ENCODE data around the gene RTN4. TPM values are rescaled to one million over a fixed set of nuclear protein-coding genes. Genes with fewer than 3 reads are reported as not detected.

RTN4 gene
- total RNA-seq (84.2 TPM), polyA plus RNA-seq (100 to 1,000 TPM in 3 of 4 donors, 10 to 100 TPM in 1; 98.0 to 151 (median 111) TPM)

DNA sequence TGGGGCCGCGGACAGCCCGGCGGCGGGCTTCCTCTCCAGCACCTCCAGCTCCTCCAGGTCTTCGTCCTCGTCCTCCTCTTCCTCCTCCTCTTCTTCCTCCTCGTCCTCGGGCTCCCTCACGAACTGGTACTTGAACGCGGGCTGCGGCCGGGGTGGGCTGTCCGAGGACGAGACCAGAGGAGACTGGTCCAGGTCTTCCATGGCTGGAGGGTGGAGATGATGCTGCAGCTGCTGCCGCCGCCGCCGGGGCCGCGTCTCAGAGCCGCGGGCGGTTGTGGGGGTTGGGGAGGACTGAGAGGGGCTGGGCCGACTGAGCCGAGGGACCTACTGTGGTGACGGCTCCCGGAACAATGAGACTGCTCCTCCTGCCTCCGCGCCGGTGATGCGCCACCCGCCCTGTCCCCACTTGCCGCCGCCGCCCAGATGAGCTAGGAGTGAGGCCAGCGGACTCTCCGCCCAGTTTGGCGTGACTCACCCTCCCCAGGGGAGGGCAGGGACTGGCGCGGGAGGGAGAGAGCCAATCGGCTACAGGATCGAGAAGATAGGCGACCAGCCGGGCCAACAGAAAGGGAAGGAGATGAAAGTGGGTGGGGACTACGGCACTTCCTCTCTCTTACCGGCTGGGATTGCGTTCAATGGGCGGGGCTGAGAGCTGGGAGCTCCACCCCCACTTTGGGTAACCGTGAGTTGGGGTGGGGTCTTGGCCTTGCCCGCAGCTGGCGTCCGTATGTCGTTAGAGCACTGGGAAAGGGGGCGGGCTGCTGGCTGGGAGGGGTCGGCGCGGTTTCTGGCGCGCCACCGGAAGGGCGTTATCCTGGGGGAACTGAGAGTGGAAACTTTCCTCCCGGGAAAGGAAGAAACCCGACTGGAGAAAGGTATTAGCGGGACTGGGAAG, at the start of gene RTN4:
Gene RTN4, minus strand, starts transcription at position 352 of the 895 bp plus-strand sequence. Its CDS starts 151 bp downstream, at position 201.
- H3K27me3 ChIP-seq (ENCODE audit: control insufficient read depth, insufficient read depth, low read length): no peaks in the 10 kb centered on the region
- peaks cover 67% of the 10 kb centered on the region for H3K4me1 ChIP-seq (ENCODE audit: control insufficient read depth, insufficient read depth, low read length, poor library complexity, severe bottlenecking)
- H3K27ac ChIP-seq (ENCODE audit: insufficient read depth, low read length, poor library complexity, severe bottlenecking): peak within 1 kb of the TSS; percentile 92
- peak; percentile 97 to 100 (median 98) for DNase-seq
- Mint-ChIP-seq H3K4me3 (peak within 1 kb of the TSS; percentile 97 to 100 (median 99)), H3K27ac (peak within 1 kb of the TSS; percentile 99 to 100 (median 99)), H3K36me3 (peaks cover under 1% of the 10 kb centered on the region), H3K27me3 (no peaks in the 10 kb centered on the region), H3K9me3 (no peaks in the 10 kb centered on the region), H3K4me1 (peaks cover 41 to 71% (median 47%) of the 10 kb centered on the region in 4 donors)
- peak within 1 kb of the TSS; percentile 95 for H3K4me3 ChIP-seq (ENCODE audit: low read depth, low read length)
- peak; percentile 92 to 93 for ATAC-seq (ENCODE audit: low read depth in 2 of 2)
- no peaks in the 10 kb centered on the region for H3K36me3 ChIP-seq (ENCODE audit: control insufficient read depth, insufficient read depth, low read length)
- no peaks in the 10 kb centered on the region for H3K9me3 ChIP-seq (ENCODE audit: control insufficient read depth in 2 of 2, low read length in 2 of 2)

DNA sequence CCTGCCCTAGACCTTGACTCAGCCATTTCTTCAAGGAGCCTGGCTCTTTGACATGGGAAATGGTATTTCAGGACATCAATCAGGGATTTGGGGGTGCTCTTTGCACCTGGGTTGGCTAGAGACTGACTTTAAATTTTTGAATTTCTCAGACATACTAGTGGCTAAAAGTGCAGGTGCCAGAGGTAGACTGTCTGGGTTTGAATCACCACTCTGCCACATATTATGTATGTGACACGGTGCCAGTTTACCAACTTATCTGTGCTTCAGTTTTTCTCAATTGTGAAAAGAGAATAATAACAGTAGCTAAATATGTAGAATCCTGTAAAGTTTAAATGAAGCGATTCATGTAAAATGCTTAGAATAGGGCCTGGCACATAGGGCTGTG, 49.2 kb upstream of the RTN4 start:
- Histone ChIP-seq H3K36me3 (ENCODE audit: control insufficient read depth, insufficient read depth, low read length) (no peaks in the 10 kb centered on the region), H3K4me3 (ENCODE audit: low read depth, low read length) (no peak overlapping the region), H3K27ac (ENCODE audit: insufficient read depth, low read length, poor library complexity, severe bottlenecking) (no peak overlapping the region), H3K27me3 (ENCODE audit: control insufficient read depth, insufficient read depth, low read length) (no peaks in the 10 kb centered on the region), H3K9me3 (ENCODE audit: control insufficient read depth in 2 of 2, low read length in 2 of 2) (no peaks in the 10 kb centered on the region), H3K4me1 (ENCODE audit: control insufficient read depth, insufficient read depth, low read length, poor library complexity, severe bottlenecking) (no peaks in the 10 kb centered on the region)
- peaks cover 0 to 5% (median under 1%) of the 10 kb centered on the region in 4 donors for H3K4me1 Mint-ChIP-seq
- H3K27ac Mint-ChIP-seq: no peak overlapping the region
- no peaks in the 10 kb centered on the region for H3K36me3 Mint-ChIP-seq
- no peaks in the 10 kb centered on the region for H3K27me3 Mint-ChIP-seq
- no peak overlapping the region for H3K4me3 Mint-ChIP-seq
- DNase-seq (no peak), ATAC-seq (ENCODE audit: low read depth in 2 of 2) (no peak)
- H3K9me3 Mint-ChIP-seq: no peaks in the 10 kb centered on the region

DNA sequence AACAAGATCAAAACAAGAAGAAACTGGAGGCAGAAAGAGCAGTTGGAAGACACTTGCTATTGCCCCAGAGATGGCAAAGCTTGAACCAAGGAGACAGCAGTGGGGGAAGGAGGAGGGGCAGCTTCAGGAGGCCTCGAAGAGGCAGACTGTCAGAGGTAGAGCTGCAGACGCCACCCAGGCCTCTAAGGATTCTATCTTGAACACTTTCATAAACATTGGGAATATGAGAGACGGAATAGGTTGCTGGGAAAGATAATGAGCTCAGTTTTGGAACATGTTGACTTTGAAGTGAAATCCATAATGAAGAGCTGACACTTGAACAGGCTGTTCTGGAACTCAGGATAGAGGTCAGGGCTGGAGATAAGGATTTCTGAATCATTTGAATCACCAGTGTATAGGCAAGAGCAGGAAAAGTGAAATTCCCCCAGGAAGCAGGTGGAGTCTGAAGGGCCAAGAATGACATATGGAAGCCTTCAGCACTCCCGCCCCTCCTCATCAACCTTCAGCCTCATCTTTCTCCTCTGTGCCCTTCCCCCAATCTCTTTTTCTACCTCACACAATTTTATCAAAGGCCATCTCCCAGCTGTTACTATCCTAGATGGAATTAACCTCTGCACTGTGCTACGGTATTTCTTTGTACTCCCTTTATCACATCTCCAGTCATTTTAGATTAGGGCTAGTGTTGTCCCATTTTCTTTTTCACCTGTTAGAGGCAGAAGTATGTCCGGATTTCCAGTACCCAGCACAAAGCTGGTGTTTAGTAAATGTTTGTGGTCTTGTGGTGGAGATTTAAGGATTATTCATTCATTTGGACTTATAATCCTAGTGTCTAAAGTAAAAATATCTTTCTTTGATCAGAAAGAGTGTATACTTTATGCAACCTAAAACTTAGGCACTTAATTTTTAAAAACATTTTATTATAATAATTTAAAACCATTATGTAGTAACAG, 47.5 kb upstream of the RTN4 start:
- DNase-seq: no peak
- Histone ChIP-seq H3K27me3 (ENCODE audit: control insufficient read depth, insufficient read depth, low read length) (no peaks in the 10 kb centered on the region), H3K36me3 (ENCODE audit: control insufficient read depth, insufficient read depth, low read length) (no peaks in the 10 kb centered on the region), H3K27ac (ENCODE audit: insufficient read depth, low read length, poor library complexity, severe bottlenecking) (no peak overlapping the region), H3K4me3 (ENCODE audit: low read depth, low read length) (no peak overlapping the region), H3K9me3 (ENCODE audit: control insufficient read depth in 2 of 2, low read length in 2 of 2) (no peaks in the 10 kb centered on the region), H3K4me1 (ENCODE audit: control insufficient read depth, insufficient read depth, low read length, poor library complexity, severe bottlenecking) (peaks cover under 1% of the 10 kb centered on the region)
- H3K4me3 Mint-ChIP-seq: no peak overlapping the region
- H3K27ac Mint-ChIP-seq: no peak overlapping the region
- no peaks in the 10 kb centered on the region for H3K27me3 Mint-ChIP-seq
- no peaks in the 10 kb centered on the region for H3K36me3 Mint-ChIP-seq
- H3K4me1 Mint-ChIP-seq: peaks cover 6 to 8% (median 7%) of the 10 kb centered on the region in 4 donors
- ATAC-seq (ENCODE audit: low read depth in 2 of 2): no peak
- no peaks in the 10 kb centered on the region for H3K9me3 Mint-ChIP-seq

DNA sequence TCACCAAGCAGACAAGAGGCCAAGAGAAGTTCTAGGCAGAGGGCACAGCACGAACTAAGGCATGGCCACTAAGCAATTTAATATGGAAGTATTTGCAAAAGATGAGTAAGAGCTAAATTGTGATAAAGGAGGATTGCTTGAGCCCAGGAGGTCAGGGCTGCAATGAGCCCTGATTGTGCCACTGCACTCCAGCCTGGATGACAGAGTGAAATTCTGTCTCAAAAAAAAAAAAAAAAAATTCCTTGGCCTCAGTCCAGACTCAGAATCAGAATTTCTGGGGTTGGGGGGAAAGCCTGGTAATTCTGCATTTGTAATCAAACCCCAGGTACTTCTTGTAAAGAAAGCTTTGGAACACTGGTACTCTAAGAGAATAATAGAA, 46.8 kb upstream of the RTN4 start:
- no peak overlapping the region for H3K27ac ChIP-seq (ENCODE audit: insufficient read depth, low read length, poor library complexity, severe bottlenecking)

DNA sequence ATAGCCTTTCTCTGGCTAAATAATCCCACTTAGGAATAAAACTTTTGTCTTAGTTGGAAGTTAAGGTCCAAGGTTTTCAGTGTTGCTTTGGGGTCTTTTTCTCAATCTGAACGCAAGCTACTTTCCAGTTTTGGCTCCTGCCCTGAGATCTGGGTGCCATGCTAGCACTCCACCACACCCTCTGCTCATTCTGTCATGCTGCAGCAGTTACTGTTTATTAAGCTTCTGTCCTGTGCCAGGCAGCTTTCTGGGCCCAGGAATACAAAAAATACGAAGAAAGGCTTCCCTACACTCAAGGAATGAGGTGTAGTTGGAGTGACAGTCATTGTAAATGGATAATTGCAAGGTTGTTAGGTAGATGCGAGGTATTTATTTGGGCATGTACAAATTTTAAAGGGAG, 46.3 kb upstream of the RTN4 start:
- Mint-ChIP-seq H3K27ac (no peak overlapping the region), H3K4me1 (peaks cover 6 to 18% (median 11%) of the 10 kb centered on the region in 4 donors), H3K27me3 (no peaks in the 10 kb centered on the region), H3K36me3 (no peaks in the 10 kb centered on the region), H3K9me3 (no peaks in the 10 kb centered on the region), H3K4me3 (no peak overlapping the region)
- H3K27ac ChIP-seq (ENCODE audit: insufficient read depth, low read length, poor library complexity, severe bottlenecking): no peak overlapping the region
- H3K36me3 ChIP-seq (ENCODE audit: control insufficient read depth, insufficient read depth, low read length): no peaks in the 10 kb centered on the region
- ATAC-seq (ENCODE audit: low read depth in 2 of 2) (no peak), DNase-seq (no peak)
- H3K9me3 ChIP-seq (ENCODE audit: control insufficient read depth in 2 of 2, low read length in 2 of 2): no peaks in the 10 kb centered on the region
- no peak overlapping the region for H3K4me3 ChIP-seq (ENCODE audit: low read depth, low read length)
- H3K27me3 ChIP-seq (ENCODE audit: control insufficient read depth, insufficient read depth, low read length): no peaks in the 10 kb centered on the region
- H3K4me1 ChIP-seq (ENCODE audit: control insufficient read depth, insufficient read depth, low read length, poor library complexity, severe bottlenecking): peaks cover 7% of the 10 kb centered on the region

More for the DNA sequence above, 46.8 kb upstream of the RTN4 start:
- Histone ChIP-seq H3K9me3 (ENCODE audit: control insufficient read depth in 2 of 2, low read length in 2 of 2) (no peaks in the 10 kb centered on the region), H3K4me1 (ENCODE audit: control insufficient read depth, insufficient read depth, low read length, poor library complexity, severe bottlenecking) (peaks cover 7% of the 10 kb centered on the region), H3K27me3 (ENCODE audit: control insufficient read depth, insufficient read depth, low read length) (no peaks in the 10 kb centered on the region), H3K4me3 (ENCODE audit: low read depth, low read length) (no peak overlapping the region), H3K36me3 (ENCODE audit: control insufficient read depth, insufficient read depth, low read length) (no peaks in the 10 kb centered on the region)
- ATAC-seq (ENCODE audit: low read depth in 2 of 2): no peak
- no peak for DNase-seq
- H3K27me3 Mint-ChIP-seq: no peaks in the 10 kb centered on the region
- no peak overlapping the region for H3K4me3 Mint-ChIP-seq
- H3K9me3 Mint-ChIP-seq: no peaks in the 10 kb centered on the region
- H3K4me1 Mint-ChIP-seq: peaks cover 6 to 13% (median 11%) of the 10 kb centered on the region in 4 donors
- H3K36me3 Mint-ChIP-seq: no peaks in the 10 kb centered on the region
- no peak overlapping the region for H3K27ac Mint-ChIP-seq

DNA sequence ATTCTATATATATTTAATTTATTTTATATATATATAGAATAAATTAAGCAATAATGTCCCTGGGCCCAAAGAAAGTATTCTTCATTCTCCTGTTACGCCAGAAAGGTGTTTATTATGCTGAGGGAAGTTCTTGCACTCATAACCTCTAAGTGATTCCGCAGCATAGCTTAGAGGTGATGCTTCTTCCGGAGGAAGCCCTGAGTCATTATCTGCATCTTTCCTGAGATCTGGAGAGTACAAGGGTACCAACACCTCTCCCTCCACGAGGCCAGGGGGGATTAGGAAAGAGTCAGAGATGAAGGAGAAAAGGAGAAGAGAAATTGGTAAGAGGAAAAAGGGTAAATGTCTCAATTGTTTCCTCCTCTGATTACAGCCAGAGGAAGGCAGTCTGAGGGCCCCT, 43.1 kb upstream of the RTN4 start:
- no peaks in the 10 kb centered on the region for H3K9me3 Mint-ChIP-seq
- no peaks in the 10 kb centered on the region for H3K27me3 Mint-ChIP-seq
- DNase-seq (no peak), ATAC-seq (ENCODE audit: low read depth in 2 of 2) (no peak)
- Histone ChIP-seq H3K27ac (ENCODE audit: insufficient read depth, low read length, poor library complexity, severe bottlenecking) (no peak overlapping the region), H3K4me1 (ENCODE audit: control insufficient read depth, insufficient read depth, low read length, poor library complexity, severe bottlenecking) (peaks cover 7% of the 10 kb centered on the region), H3K9me3 (ENCODE audit: control insufficient read depth in 2 of 2, low read length in 2 of 2) (no peaks in the 10 kb centered on the region), H3K27me3 (ENCODE audit: control insufficient read depth, insufficient read depth, low read length) (no peaks in the 10 kb centered on the region), H3K4me3 (ENCODE audit: low read depth, low read length) (no peak overlapping the region), H3K36me3 (ENCODE audit: control insufficient read depth, insufficient read depth, low read length) (no peaks in the 10 kb centered on the region)
- H3K4me1 Mint-ChIP-seq: peaks cover 6 to 21% (median 10%) of the 10 kb centered on the region in 4 donors
- H3K36me3 Mint-ChIP-seq: no peaks in the 10 kb centered on the region
- no peak overlapping the region for H3K27ac Mint-ChIP-seq
- no peak overlapping the region for H3K4me3 Mint-ChIP-seq

DNA sequence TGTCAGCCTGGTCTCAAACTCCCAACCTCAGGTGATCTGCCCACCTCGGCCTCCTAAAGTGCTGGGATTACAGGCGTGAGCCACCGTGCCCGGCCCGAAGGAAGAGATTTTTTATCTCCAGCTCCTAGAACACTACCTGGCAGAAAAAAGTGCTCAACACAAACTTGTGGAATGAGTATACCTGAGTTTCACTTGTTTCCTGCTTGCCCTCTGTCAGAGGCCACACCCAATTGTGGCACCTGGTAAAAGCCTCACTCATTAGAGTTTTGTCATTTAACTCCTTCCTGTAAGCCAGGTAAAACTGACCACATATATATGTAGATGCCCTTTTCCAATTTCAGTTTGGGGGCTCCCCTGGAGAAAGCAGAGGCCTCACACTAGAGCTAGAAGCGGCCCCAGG, 42.2 kb upstream of the RTN4 start:
- Mint-ChIP-seq H3K4me3 (peak overlapping the region in 1 of 4 donors; percentile 42), H3K4me1 (peaks cover 6 to 21% (median 10%) of the 10 kb centered on the region in 4 donors), H3K9me3 (no peaks in the 10 kb centered on the region), H3K36me3 (no peaks in the 10 kb centered on the region), H3K27me3 (no peaks in the 10 kb centered on the region), H3K27ac (peak overlapping the region in 2 of 3 donors; percentile 27 to 75)
- Histone ChIP-seq H3K9me3 (ENCODE audit: control insufficient read depth in 2 of 2, low read length in 2 of 2) (no peaks in the 10 kb centered on the region), H3K4me3 (ENCODE audit: low read depth, low read length) (no peak overlapping the region), H3K27ac (ENCODE audit: insufficient read depth, low read length, poor library complexity, severe bottlenecking) (no peak overlapping the region), H3K36me3 (ENCODE audit: control insufficient read depth, insufficient read depth, low read length) (no peaks in the 10 kb centered on the region), H3K27me3 (ENCODE audit: control insufficient read depth, insufficient read depth, low read length) (no peaks in the 10 kb centered on the region), H3K4me1 (ENCODE audit: control insufficient read depth, insufficient read depth, low read length, poor library complexity, severe bottlenecking) (peaks cover 7% of the 10 kb centered on the region)
- ATAC-seq (ENCODE audit: low read depth in 2 of 2) (no peak), DNase-seq (peak in 1 of 3 donors; percentile 52)

Data from CD4-positive, CD25-positive, alpha-beta regulatory T cell (primary cell).